GM23338 (cell line): ENCODE data around the gene BTBD16. TPM values are rescaled to one million over a fixed set of nuclear protein-coding genes. Genes with fewer than 3 reads are reported as not detected.

Experiments
- ATAC-seq: fragments of 200-7000 bp; cut with Tn5 transposase; 3 replicates; pipeline ENCODE4 v1.9.1; 2020
- DNase-seq: peaks from one replicate; pipeline ENCODE4 v3.0.0-alpha.2; 2015; ENCODE audit warnings: low spot score
- H2AFZ ChIP-seq: fragments of 200-600 bp; sonication (generic); 2 replicates; pipeline ENCODE4 v1.8.0; 2016; ENCODE audit warnings: antibody characterized with exemption, mild to moderate bottlenecking, moderate library complexity
- H3F3A ChIP-seq: fragments of 200-600 bp; sonication (generic); replicated peaks from 2 replicates; pipeline ENCODE4 v1.8.0; 2017; ENCODE audit warnings: antibody characterized with exemption, mixed run types, low read depth
- H3K27ac ChIP-seq: fragments of 200-600 bp; sonication (generic); 2 replicates; pipeline ENCODE4 v1.6.1; 2016; ENCODE audit warnings: low read depth
- H3K27me3 ChIP-seq: fragments of 200-600 bp; sonication (generic); 2 replicates; pipeline ENCODE4 v1.8.0; 2016; ENCODE audit warnings: mild to moderate bottlenecking, mixed run types, moderate library complexity; ENCODE audit not compliant: insufficient read depth
- H3K36me3 ChIP-seq: fragments of 200-600 bp; sonication (generic); 2 replicates; pipeline ENCODE4 v1.8.0; 2016; ENCODE audit warnings: mild to moderate bottlenecking; ENCODE audit not compliant: insufficient read depth
- H3K4me1 ChIP-seq: fragments of 200-600 bp; sonication (generic); 2 replicates; pipeline ENCODE4 v1.8.0; 2016; ENCODE audit warnings: mild to moderate bottlenecking, moderate library complexity; ENCODE audit not compliant: insufficient read depth
- H3K4me2 ChIP-seq: fragments of 200-600 bp; sonication (generic); 2 replicates; pipeline ENCODE4 v1.7.1; 2017; ENCODE audit warnings: mixed run types
- H3K4me3 ChIP-seq: fragments of 200-600 bp; sonication (generic); 2 replicates; pipeline ENCODE4 v1.6.1; 2016; ENCODE audit warnings: mixed run types
- H3K79me2 ChIP-seq: fragments of 200-600 bp; sonication (generic); replicated peaks from 2 replicates; pipeline ENCODE4 v1.8.0; 2017; ENCODE audit warnings: mild to moderate bottlenecking; ENCODE audit not compliant: insufficient read depth
- H3K9me2 ChIP-seq: fragments of 200-600 bp; sonication (generic); 2 replicates; pipeline ENCODE4 v1.8.0; 2017; ENCODE audit not compliant: insufficient read depth
- H4K20me1 ChIP-seq: fragments of 200-600 bp; sonication (generic); replicated peaks from 2 replicates; pipeline ENCODE4 v1.8.0; 2017; ENCODE audit warnings: mild to moderate bottlenecking; ENCODE audit not compliant: insufficient read depth
- H3K27ac Mint-ChIP-seq: 2 replicates; pipeline ENCODE4 v1.8.0; 2020; ENCODE audit warnings: inconsistent platforms, mild to moderate bottlenecking, moderate library complexity, mixed read lengths
- H3K27me3 Mint-ChIP-seq: 3 replicates; pipeline ENCODE4 v1.8.0; 2022; ENCODE audit warnings: low read depth, mild to moderate bottlenecking, moderate library complexity, mixed read lengths, inconsistent platforms; ENCODE audit not compliant: insufficient read depth, poor library complexity
- H3K36me3 Mint-ChIP-seq: 3 replicates; pipeline ENCODE4 v1.8.0; 2021; ENCODE audit warnings: low read depth, mild to moderate bottlenecking, inconsistent platforms, moderate library complexity, mixed read lengths
- H3K4me1 Mint-ChIP-seq: 3 replicates; pipeline ENCODE4 v1.8.0; 2020; ENCODE audit warnings: mild to moderate bottlenecking, inconsistent platforms, mixed read lengths
- H3K4me3 Mint-ChIP-seq: 3 replicates; pipeline ENCODE4 v1.8.0; 2021; ENCODE audit warnings: moderate library complexity, mild to moderate bottlenecking, inconsistent platforms, mixed read lengths
- H3K9me3 Mint-ChIP-seq: 3 replicates; pipeline ENCODE4 v1.8.0; 2020; ENCODE audit warnings: moderate library complexity, mild to moderate bottlenecking, inconsistent platforms, mixed read lengths
- CREB1 ChIP-seq: fragments of 250-450 bp; sonication (Bioruptor Pico); IDR thresholded peaks from 2 replicates; pipeline ENCODE4 v1.5.0; 2020; ENCODE audit warnings: low read depth, mild to moderate bottlenecking, moderate library complexity
- EZH2 ChIP-seq: fragments of 200-600 bp; sonication (generic); IDR thresholded peaks from one replicate; pipeline ENCODE4 v1.8.0; 2017; ENCODE audit warnings: antibody characterized with exemption, mild to moderate bottlenecking, low read depth; ENCODE audit not compliant: unreplicated experiment
- EZH2phosphoT487 ChIP-seq: fragments of 200-600 bp; sonication (generic); IDR thresholded peaks from one replicate; pipeline ENCODE4 v1.8.1; 2018; ENCODE audit warnings: antibody characterized with exemption; ENCODE audit not compliant: unreplicated experiment
- JUNB ChIP-seq: IDR thresholded peaks from one replicate; pipeline ENCODE4 v1.6.1; 2016; ENCODE audit warnings: antibody characterized with exemption; ENCODE audit not compliant: unreplicated experiment
- NANOG ChIP-seq: IDR thresholded peaks from 2 replicates; pipeline ENCODE4 v1.6.1; 2016; ENCODE audit warnings: antibody characterized with exemption, borderline replicate concordance
- STAT1 ChIP-seq: IDR thresholded peaks from one replicate; pipeline ENCODE4 v1.6.1; 2016; ENCODE audit warnings: antibody characterized with exemption; ENCODE audit not compliant: unreplicated experiment
- ZNF114 ChIP-seq: fragments of 250-450 bp; sonication (Bioruptor Pico); IDR thresholded peaks from 2 replicates; pipeline ENCODE4 v1.5.0; 2020; ENCODE audit warnings: mild to moderate bottlenecking, moderate library complexity
- ZNF331 ChIP-seq: fragments of 250-450 bp; sonication (Bioruptor Pico); IDR thresholded peaks from 2 replicates; pipeline ENCODE4 v1.5.0; 2020; ENCODE audit warnings: low read depth, mild to moderate bottlenecking, moderate library complexity
- polyA plus RNA-seq: library from polyadenylated mRNA; unstranded; fragments of >200 nt; fragmentation: Nextera tagmentation; extraction: Ambion mirVana; gene quantifications from 2 replicates; pipeline ENCODE4 v1.2.1, GENCODE V29; 2016
- total RNA-seq: library from RNA; depleted of rRNA; stranded (reverse); fragments of >200 nt; shearing (Covaris generic); gene quantifications from 2 replicates; pipeline ENCODE4 v1.2.3, GENCODE V29; 2014
- TF ChIP-seq, protein P1 (sequence below): IDR thresholded peaks from one replicate; pipeline ENCODE4 v1.6.1; 2018; ENCODE audit warnings: antibody characterized with exemption; ENCODE audit not compliant: unreplicated experiment
- TF ChIP-seq, protein P2 (sequence below): IDR thresholded peaks from 2 replicates; pipeline ENCODE4 v1.6.1; 2016; ENCODE audit warnings: antibody characterized with exemption

BTBD16 gene
- total and polyA plus RNA-seq, 2 experiments from 2014 or later: not detected

DNA sequence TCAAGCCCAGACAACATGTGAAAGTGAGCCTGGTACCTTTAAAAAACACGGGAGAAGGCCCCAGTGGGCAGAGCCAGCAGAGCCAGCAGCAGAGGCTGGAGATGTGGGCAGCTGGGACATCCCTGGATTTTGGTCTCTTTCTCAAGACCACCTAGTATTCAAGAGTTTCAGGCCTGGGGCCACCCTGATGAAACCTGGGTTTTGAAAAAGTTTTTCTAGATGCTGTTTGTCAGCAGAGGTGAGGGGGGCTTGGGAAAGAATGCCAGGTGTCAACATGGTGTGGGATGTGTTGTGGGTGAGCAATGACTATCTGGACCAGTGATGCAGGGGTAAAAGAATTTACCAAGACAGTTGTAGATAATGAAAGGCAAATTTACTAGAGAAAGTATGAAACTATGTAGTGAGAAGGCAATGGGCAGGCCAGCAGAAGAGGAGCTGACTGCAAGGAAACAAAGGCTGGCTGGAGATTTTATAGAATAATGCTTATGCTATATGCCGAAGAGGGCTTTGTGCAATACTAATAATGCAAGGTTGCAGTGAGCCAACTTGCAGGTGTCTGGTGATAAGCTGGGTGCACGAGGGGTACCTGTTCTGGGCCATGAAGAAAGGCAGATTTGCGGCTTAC, 75.3 kb downstream of the BTBD16 start:
- Mint-ChIP-seq H3K4me1 (peaks cover 22% of the 10 kb centered on the region), H3K36me3 (peaks cover 39% of the 10 kb centered on the region), H3K9me3 (peaks cover 35% of the 10 kb centered on the region), H3K4me3 (no peak overlapping the region), H3K27ac (no peak overlapping the region), H3K27me3 (peaks cover 7% of the 10 kb centered on the region)
- ATAC-seq: no peak
- no peaks in the 10 kb centered on the region for H3K79me2 ChIP-seq
- H3K27me3 ChIP-seq: no peaks in the 10 kb centered on the region
- H3K4me1 ChIP-seq: no peaks in the 10 kb centered on the region; the same call in 1 of the 2 replicates
- DNase-seq: no peak
- no peaks in the 10 kb centered on the region for H4K20me1 ChIP-seq
- no peaks in the 10 kb centered on the region for H3F3A ChIP-seq
- no peak overlapping the region for H3K27ac ChIP-seq
- H3K9me2 ChIP-seq: no peaks in the 10 kb centered on the region
- H3K36me3 ChIP-seq: no peaks in the 10 kb centered on the region
- H2AFZ ChIP-seq: no peak overlapping the region
- no peak overlapping the region for H3K4me2 ChIP-seq
- H3K4me3 ChIP-seq: no peak overlapping the region
- TF ChIP-seq STAT1 (no peak), JUNB (no peak), ZNF331 (no peak), CREB1 (CRISPR knock-in tag) (no peak), EZH2 (no peak)
- TF ChIP-seq, protein P1, sequence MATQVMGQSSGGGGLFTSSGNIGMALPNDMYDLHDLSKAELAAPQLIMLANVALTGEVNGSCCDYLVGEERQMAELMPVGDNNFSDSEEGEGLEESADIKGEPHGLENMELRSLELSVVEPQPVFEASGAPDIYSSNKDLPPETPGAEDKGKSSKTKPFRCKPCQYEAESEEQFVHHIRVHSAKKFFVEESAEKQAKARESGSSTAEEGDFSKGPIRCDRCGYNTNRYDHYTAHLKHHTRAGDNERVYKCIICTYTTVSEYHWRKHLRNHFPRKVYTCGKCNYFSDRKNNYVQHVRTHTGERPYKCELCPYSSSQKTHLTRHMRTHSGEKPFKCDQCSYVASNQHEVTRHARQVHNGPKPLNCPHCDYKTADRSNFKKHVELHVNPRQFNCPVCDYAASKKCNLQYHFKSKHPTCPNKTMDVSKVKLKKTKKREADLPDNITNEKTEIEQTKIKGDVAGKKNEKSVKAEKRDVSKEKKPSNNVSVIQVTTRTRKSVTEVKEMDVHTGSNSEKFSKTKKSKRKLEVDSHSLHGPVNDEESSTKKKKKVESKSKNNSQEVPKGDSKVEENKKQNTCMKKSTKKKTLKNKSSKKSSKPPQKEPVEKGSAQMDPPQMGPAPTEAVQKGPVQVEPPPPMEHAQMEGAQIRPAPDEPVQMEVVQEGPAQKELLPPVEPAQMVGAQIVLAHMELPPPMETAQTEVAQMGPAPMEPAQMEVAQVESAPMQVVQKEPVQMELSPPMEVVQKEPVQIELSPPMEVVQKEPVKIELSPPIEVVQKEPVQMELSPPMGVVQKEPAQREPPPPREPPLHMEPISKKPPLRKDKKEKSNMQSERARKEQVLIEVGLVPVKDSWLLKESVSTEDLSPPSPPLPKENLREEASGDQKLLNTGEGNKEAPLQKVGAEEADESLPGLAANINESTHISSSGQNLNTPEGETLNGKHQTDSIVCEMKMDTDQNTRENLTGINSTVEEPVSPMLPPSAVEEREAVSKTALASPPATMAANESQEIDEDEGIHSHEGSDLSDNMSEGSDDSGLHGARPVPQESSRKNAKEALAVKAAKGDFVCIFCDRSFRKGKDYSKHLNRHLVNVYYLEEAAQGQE: no peak

DNA sequence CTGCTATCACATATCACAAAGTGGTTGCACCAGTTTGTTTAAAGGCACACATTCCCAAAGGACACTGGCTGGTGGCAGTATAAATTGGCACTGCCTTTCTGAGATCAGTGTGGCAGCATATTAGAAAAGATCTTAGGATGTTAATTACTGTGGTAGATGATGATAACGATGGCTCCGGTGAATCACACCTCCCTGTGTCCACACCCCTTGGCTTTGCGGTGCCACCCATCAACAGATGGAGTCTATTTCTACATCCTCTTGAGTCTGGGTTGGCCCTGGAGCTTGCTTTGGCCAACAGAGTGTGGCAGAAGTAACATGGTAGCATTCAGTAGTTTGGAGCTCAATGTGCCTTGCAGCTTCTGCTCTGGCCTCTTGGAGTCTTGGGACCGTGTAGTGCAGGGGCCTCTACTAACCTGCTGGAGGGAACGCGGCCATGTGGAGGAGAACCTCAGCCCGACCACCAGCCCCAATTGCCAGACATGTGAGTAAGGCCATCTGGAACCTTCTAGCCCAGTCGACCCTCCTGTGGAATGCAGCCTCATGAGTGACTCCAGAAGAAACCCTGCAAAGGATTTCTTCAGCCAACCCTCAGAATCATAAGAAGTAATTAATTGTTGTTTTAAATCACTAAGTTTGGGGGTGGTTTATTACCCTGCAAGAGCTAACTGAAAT, 76.2 kb downstream of the BTBD16 start:
- DNase-seq: no peak
- Histone ChIP-seq H3K4me3 (no peak overlapping the region), H3K4me2 (no peak overlapping the region), H3F3A (no peaks in the 10 kb centered on the region), H3K4me1 (no peaks in the 10 kb centered on the region; the same call in 1 of the 2 replicates), H4K20me1 (no peaks in the 10 kb centered on the region), H3K79me2 (no peaks in the 10 kb centered on the region), H3K27me3 (no peaks in the 10 kb centered on the region), H3K27ac (no peak overlapping the region), H2AFZ (no peak overlapping the region), H3K36me3 (no peaks in the 10 kb centered on the region), H3K9me2 (no peaks in the 10 kb centered on the region)
- Mint-ChIP-seq H3K4me3 (no peak overlapping the region), H3K9me3 (peaks cover 35% of the 10 kb centered on the region), H3K36me3 (peaks cover 39% of the 10 kb centered on the region), H3K27ac (no peak overlapping the region), H3K27me3 (peaks cover 5% of the 10 kb centered on the region), H3K4me1 (peaks cover 20% of the 10 kb centered on the region)
- no peak for TF ChIP-seq EZH2phosphoT487
- TF ChIP-seq, protein P1: no peak
- no peak for TF ChIP-seq ZNF114 (CRISPR knock-in tag)
- TF ChIP-seq, protein P2, sequence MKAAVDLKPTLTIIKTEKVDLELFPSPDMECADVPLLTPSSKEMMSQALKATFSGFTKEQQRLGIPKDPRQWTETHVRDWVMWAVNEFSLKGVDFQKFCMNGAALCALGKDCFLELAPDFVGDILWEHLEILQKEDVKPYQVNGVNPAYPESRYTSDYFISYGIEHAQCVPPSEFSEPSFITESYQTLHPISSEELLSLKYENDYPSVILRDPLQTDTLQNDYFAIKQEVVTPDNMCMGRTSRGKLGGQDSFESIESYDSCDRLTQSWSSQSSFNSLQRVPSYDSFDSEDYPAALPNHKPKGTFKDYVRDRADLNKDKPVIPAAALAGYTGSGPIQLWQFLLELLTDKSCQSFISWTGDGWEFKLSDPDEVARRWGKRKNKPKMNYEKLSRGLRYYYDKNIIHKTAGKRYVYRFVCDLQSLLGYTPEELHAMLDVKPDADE: no peak
- no peak for TF ChIP-seq CREB1 (CRISPR knock-in tag)
- no peak for TF ChIP-seq NANOG
- no peak for TF ChIP-seq EZH2
- no peak for ATAC-seq
